ENCODE data around the gene PICALM. TPM values are rescaled to one million over a fixed set of nuclear protein-coding genes. Genes with fewer than 3 reads are reported as not detected.

PICALM gene
- total and polyA plus RNA-seq, 2 of the 8 experiments (the other 6 are each of a cell fraction or from before 2014, with no cell fraction given) = 69.4 to 71.3 TPM

GRCh38 chr11:86067851-86068137 is 1.1 kb downstream of the PICALM start (continued):
- TF ChIP-seq RFX5 (IDR thresholded peaks at IDR 0.05; ENCODE audit: borderline replicate concordance, low read depth, low read length) (no peak), CEBPB (IDR thresholded peaks at IDR 0.05; ENCODE audit: low read depth, low read length) (no peak), CBX8 (IDR thresholded peaks at IDR 0.05; ENCODE audit: borderline replicate concordance, low read depth, low read length) (no peak), HDAC2 (IDR thresholded peaks at IDR 0.05; ENCODE audit: borderline replicate concordance in 1 of 2, low read depth in 2 of 2, low read length in 2 of 2) (no peak), NANOG (IDR thresholded peaks at IDR 0.05; ENCODE audit: insufficient read depth, low read depth, low read length, poor library complexity, severe bottlenecking) (no peak), BCL11A (IDR thresholded peaks at IDR 0.05; ENCODE audit: low read depth in 2 of 2, low read length in 2 of 2) (no peak)

Data from H1 (cell line).